ENCODE measurements around the gene SIN3A. TPM values are rescaled to one million over a fixed set of nuclear protein-coding genes. Genes with fewer than 3 reads are reported as not detected.

Gene SIN3A
- 35.6 and 51.0 TPM in 2 replicates for total RNA-seq

DNA sequence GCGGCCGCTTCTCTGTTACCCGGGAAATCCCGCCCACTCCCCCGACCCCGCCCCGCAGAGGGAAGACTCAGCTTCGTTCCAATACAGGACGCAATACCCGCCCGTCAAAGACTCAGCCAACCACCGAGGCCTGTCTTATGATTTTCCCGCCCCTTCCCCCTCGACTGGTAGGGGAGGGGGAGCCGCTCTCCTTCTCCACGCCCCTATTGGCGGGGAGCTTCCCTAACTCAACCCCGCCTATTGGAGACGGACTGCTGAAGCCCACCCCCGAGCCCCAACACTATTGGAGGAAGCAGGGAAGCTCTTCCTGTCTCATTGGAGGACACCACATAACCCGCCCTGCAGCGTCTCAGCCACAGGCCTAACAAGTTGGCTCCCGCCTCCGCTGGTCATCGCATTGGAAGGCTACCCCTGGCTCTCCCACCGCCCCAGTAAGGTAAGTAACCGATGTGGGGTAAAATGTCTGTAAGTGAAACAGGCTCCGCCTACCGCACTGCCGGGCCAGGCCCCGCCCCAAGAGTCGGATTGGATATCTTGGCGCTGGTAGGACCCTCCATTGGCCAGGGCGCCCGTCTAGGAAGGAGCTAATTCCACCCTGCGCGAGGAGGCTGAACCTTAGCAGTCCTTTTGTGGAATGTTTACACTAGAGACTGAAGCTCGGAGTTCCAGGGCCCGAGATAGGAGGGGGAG is at the start of gene SIN3A:
Gene SIN3A, minus strand, starts transcription at position 17 of the 690 bp plus-strand sequence. CDS start 21,315 bp downstream, outside the sequence.

GRCh38 chr15:75367913-75368688 is 83.4 kb downstream of the SIN3A start, which contains the start of gene MAN2C1:
TSS of gene MAN2C1 (minus strand) at chr15:75368607. CDS start at chr15:75368583, 24 bp downstream.

DNA sequence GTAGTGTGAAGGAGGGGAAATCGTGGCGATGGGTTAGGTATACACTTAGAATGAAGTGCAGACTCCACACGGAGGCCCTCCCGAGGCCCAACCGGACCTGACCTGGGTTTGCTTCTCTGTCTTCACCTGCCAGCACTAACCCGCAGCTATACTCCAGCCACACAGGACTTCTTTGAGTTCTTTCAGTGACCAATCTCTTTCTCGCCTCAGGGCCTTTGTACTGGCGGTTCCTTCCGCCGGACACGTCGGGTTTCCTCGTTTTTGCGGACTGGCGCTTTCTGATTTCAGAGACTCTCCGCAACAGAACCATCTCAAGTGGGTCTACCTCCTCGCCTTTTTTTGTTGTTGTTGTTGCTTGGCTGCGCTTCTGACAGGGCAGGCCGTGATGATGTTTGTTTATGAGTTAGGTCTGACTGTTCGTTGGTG is 104.7 kb downstream of the SIN3A start, which contains the start of gene NEIL1:
Gene NEIL1, plus strand, starts transcription at position 244 of the 426 bp plus-strand sequence. CDS start 1,867 bp downstream, outside the sequence.

GRCh38 chr15:75335705-75336355 is 115.7 kb downstream of the SIN3A start, which contains the start of gene COMMD4:
TSS of gene COMMD4 (plus strand) at chr15:75336063. CDS start at chr15:75336090, 27 bp downstream.

Small RNA genes lying within 50 kb of the gene (small RNA-seq; reads per million reads assigned to genes)
- gene AC105036.2: not detected

Other genes with a start within 250 kb of the SIN3A start
- 16.8 and 27.8 TPM in 2 replicates for gene C15orf39, start 249.8 kb downstream of the SIN3A start, total RNA-seq
- not detected in 2 replicates for gene GOLGA6C, start 193.4 kb downstream of the SIN3A start, total RNA-seq
- under 0.01 TPM in 1 of 2 replicates, not detected in the other for gene GOLGA6D, start 168.9 kb downstream of the SIN3A start, total RNA-seq
- gene COMMD4, start 115.6 kb downstream of the SIN3A start, total RNA-seq: 43.1 and 48.7 TPM in 2 replicates
- gene NEIL1, start 104.7 kb downstream of the SIN3A start, total RNA-seq: 21.9 and 29.7 TPM in 2 replicates
- 147 and 148 TPM in 2 replicates for gene MAN2C1, start 83.1 kb downstream of the SIN3A start, total RNA-seq
- gene PTPN9, start 127.6 kb upstream of the SIN3A start, total RNA-seq: 25.8 and 29.1 TPM in 2 replicates
- gene SNUPN, start 174.0 kb upstream of the SIN3A start, total RNA-seq: 19.5 and 29.8 TPM in 2 replicates
- 71.8 and 78.2 TPM in 2 replicates for gene IMP3, start 188.5 kb upstream of the SIN3A start, total RNA-seq
- gene SNX33, start 196.2 kb upstream of the SIN3A start, total RNA-seq: 8.2 and 11.2 TPM in 2 replicates